ENCODE results near the gene PECR. TPM values are rescaled to one million over a fixed set of nuclear protein-coding genes. Genes with fewer than 3 reads are reported as not detected.

Gene PECR
- total and polyA plus RNA-seq, 9 of the 15 experiments (the other 6 are each of a cell fraction or from before 2014, with no cell fraction given), result 1.1 to 10.3 (median 8.2) TPM

GRCh38 chr2:216006164-216006663, 75.4 kb downstream of the PECR start:
- Histone ChIP-seq H3K4me2 (ENCODE audit: insufficient read depth, low read length) (peak overlapping the region; percentile 27; the same call in 1 of the 2 replicates), H3K79me2 (ENCODE audit: control insufficient read depth, insufficient read depth, low read length) (no peaks in the 10 kb centered on the region; the same call in 1 of the 3 replicates), H4K20me1 (replicated peaks; ENCODE audit: control insufficient read depth, insufficient read depth, low read length) (no peaks in the 10 kb centered on the region), H2AFZ (ENCODE audit: low read depth, low read length) (no peak overlapping the region), H3K4me3 (no peak overlapping the region), H3K36me3 (ENCODE audit: control insufficient read depth, insufficient read depth, low read length) (no peaks in the 10 kb centered on the region), H3K27me3 (ENCODE audit: control insufficient read depth in 2 of 2, insufficient read depth in 2 of 2, low read length in 2 of 2) (no peaks in the 10 kb centered on the region), H3K4me1 (replicated peaks in 1 of 2; ENCODE audit: control insufficient read depth in 2 of 2, insufficient read depth in 2 of 2, low read length in 2 of 2) (peaks cover 28 to 41% of the 10 kb centered on the region in 2 experiments), H3K27ac (ENCODE audit: extremely low read depth, low read depth, low read length) (0 out of 3 replicates have a peak overlapping the region, but pooled peaks have one; percentile 1), H3K9me3 (replicated peaks; ENCODE audit: control insufficient read depth, insufficient read depth, low read depth, low read length) (no peaks in the 10 kb centered on the region), H3K9ac (ENCODE audit: insufficient read depth in 1 of 2, low read depth in 2 of 2, low read length in 2 of 2) (peak overlapping the region in 1 of 2 experiments; percentile 29; a peak in 1 of 4 replicates), H3K9me1 (ENCODE audit: control insufficient read depth, insufficient read depth, low read length) (no peaks in the 10 kb centered on the region)
- DNase-seq (ENCODE audit: extremely low read depth in 1 of 4, low spot score in 3 of 4) (peak in 2 of 4 experiments; percentile 28 to 53), FAIRE-seq (peak; percentile 55), ATAC-seq (peak; percentile 45)
- intact Hi-C loops (cut with micrococcal nuclease), result no loop called here
- TF ChIP-seq VEZF1 (CRISPR knock-in tag; IDR thresholded peaks at IDR 0.05) (peak; percentile 27; the same call in 1 of the 2 replicates), ZNF184 (CRISPR knock-in tag; IDR thresholded peaks at IDR 0.05) (no peak), FOSL1 (tag; conservative IDR thresholded peaks at IDR 0.05) (0 out of 2 replicates have a peak, but pooled peaks have one; percentile 15), EGR1 (conservative IDR thresholded peaks at IDR 0.05) (peak; percentile 20; the same call in 1 of the 2 replicates), SPI1 (IDR thresholded peaks at IDR 0.05; ENCODE audit: borderline replicate concordance, low read depth, low read length) (no peak), TFAP4 (CRISPR knock-in tag; IDR thresholded peaks at IDR 0.05; ENCODE audit: borderline replicate concordance) (peak; percentile 17; the same call in 1 of the 2 replicates), HSF4 (CRISPR knock-in tag; IDR thresholded peaks at IDR 0.05; ENCODE audit: borderline replicate concordance) (no peak)
- WGBS (ENCODE audit: insufficient coverage, low coverage, missing lambda C conversion rate), result 34% methylated on average over 6 of the region's 10 CpGs
- CTCF ChIA-PET (ENCODE audit: low intra/inter-chr PET ratio), result interaction anchor here (0.7 kb wide), 1 partner anchor 17 kb away, joined by 3 read pairs; no protein-coding TSS in a partner anchor
- in situ Hi-C loops (cut with MboI), result no loop called here
- BruUV-seq (replicated peaks), result no TSS peak
- POLR2A ChIA-PET, result interaction anchor here (0.6 to 1.5 kb wide), 4 partner anchors 10 to 77 kb away, joined by 3 to 6 read pairs (median 4); no protein-coding TSS in a partner anchor
